Measurements from ENCODE around the gene RALA.

- no peak for TF ChIP-seq CTCF (optimal IDR thresholded peaks at IDR 0.05 in 1 of 3, IDR thresholded peaks at IDR 0.05 in 1 of 3, conservative IDR thresholded peaks at IDR 0.05 in 1 of 3; ENCODE audit: extremely low read depth in 1 of 3, insufficient read depth in 2 of 3, low read length in 3 of 3)
- TF ChIP-seq EZH2 (IDR thresholded peaks at IDR 0.05; ENCODE audit: low read length), result no peak
Observed at GRCh38 chr7:39621784-39622411, 1.5 kb upstream of the RALA start.
